SH-SY5Y (cell line): Measurements from ENCODE around the gene ACER2.

Experiments used
- GATA2 ChIP-seq: IDR thresholded peaks from 2 replicates; pipeline ENCODE4 v1.6.1; 2011; ENCODE audit warnings: mild to moderate bottlenecking, low read depth, low read length
- GATA3 ChIP-seq: IDR thresholded peaks from 2 replicates; pipeline ENCODE4 v1.6.1; 2011; ENCODE audit warnings: low read depth, mild to moderate bottlenecking, low read length, moderate library complexity

ACER2 gene

DNA sequence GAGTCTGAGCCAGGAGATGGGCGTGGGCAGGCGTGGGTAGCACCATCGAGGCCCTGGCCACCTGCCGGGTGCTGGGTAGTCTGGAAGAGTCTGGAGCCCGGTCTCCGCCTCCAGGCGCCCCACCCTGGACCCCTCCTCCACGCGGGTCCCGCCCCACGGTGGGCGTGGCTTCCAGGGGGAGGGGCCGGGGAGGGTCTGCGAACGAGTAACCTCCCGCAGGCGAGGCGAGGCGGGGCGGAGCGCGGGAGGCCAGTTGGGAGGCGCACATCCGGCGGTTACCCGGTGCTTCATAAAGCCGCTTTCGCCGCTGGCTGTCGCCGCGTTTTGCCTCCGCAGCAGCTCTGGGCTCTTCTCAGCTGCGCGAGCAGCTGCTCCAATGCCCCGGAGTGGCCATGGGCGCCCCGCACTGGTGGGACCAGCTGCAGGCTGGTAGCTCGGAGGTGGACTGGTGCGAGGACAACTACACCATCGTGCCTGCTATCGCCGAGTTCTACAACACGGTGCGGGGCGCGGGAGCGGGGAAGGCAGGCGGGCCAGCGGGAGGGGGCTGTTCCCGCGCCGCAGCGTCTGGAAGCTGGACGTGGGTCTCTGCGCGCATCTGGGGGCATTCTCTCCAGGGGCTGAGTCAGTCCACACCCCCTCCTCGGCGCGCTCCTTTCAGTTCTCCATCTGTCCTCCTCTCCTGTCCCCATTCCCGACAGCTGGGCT, at the start of gene ACER2:
ACER2 (plus strand) TSS at position 317 of the 708 bp plus-strand sequence; CDS start at position 393, 76 bp downstream.
- TF ChIP-seq GATA2 (no peak), GATA3 (no peak)

DNA sequence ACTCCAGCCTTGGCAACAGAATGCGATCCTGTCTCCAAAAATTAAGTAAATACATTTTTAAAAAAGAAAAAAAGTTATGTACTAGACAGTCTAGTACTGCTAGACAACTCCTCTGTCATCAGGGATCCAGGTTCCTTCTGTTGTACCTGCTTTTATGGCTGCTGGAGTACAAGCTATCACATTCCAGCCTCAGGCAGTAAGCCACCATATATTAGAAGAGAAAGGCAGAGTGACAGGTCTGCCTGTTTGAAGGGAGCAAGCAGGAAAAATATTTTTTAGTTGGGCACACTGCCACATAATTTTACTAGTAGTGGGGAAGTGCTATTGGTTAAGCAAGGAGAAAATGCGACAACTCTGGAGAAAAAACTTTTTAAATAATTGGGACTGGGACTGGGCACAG, 39.7 kb upstream of the ACER2 start:
- TF ChIP-seq GATA2 (no peak), GATA3 (no peak)

DNA sequence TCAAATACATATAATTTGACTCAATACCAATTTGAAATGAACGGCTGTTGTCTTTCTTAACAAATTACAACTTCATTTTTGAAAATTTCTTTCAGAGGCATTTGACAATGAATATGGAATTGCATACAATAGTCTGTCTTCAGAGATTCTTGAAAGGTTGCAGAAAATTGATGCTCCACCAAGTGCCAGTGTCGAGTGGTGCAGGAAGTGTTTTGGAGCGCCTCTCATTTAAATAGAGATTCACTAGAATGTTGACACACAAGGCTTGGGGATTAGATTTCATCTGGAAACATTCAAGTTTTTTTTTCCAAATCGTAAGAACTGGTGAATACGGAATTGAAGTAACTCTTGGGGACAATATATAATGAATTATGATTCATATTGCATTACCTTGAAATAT, 36.9 kb upstream of the ACER2 start:
- TF ChIP-seq GATA2 (no peak), GATA3 (no peak)

DNA sequence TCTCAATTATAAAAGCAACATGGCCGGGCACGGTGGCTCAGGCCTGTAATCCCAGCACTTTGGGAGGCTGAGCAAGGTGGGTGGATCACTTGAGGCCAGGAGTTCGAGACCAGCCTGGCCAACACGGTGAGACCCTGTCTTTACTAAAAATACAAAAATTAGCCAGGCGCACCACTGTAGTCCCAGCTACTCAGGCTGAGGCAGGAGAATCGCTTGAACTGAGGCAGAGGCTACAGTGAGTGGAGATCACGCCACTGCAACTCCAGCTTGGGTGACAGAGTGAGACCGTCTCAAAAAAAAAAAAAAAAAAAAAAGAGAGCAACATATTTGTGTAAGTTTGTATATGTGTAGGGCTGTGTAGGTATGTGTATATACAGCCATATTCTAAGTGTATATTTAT, 36.2 kb upstream of the ACER2 start:
- no peak for TF ChIP-seq GATA3
- no peak for TF ChIP-seq GATA2

DNA sequence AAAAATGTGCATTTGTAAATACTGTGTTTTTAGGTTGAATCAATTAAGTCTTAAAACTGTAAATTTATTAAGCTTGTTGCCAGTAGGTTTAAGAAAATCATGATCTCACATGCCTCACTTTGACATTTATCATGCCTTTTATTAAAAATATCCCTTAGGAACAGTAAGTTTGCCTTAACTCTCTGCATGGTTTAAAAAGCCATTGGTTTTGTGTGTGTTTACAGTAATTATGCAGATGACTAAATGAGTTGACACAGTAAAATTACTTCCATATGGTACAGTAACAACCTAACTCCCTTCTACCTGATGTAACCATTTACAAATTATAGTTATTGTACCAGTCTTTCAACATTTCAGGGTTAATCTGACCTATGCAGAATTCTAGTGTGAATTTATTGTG, 35.3 kb upstream of the ACER2 start:
- TF ChIP-seq GATA2, result no peak
- no peak for TF ChIP-seq GATA3

DNA sequence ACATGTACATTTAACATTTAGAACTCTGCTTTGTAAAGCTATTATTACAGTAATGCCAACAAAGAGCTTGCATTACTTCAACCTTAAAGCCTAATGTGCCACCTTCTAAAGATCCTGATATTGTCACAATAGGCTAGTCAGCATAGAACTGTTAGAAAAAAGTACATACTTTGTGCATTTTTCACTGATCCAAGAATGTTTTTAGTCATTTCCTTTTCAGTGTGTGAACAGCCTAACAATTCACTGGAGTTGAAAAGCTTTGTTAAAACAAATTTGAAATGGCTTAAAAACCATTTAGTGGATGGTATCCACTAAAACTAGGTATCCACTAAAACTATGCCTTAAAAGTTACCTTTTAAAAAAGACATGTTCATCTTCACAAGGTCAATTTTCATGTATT, 33.3 kb upstream of the ACER2 start:
- TF ChIP-seq GATA3 (no peak), GATA2 (no peak)

DNA sequence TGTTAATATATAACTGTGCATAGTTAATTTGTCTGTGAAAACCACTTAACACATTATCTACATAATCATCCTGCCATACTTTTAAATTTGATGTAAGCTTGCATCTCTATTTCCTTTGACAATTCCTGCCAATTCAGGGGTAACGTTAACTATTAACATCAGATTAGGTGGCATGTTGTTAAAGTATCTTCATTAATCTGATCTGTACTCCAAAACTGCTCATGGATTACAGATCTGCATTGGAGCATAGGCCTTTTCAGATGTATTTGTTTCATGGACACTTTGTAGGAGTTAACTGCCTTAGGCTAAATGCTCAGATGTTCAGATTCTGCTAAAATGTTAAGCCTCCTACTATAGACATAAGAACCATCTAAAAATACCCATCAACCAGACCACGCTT, 31.9 kb upstream of the ACER2 start:
- TF ChIP-seq GATA2, result no peak
- TF ChIP-seq GATA3, result no peak

DNA sequence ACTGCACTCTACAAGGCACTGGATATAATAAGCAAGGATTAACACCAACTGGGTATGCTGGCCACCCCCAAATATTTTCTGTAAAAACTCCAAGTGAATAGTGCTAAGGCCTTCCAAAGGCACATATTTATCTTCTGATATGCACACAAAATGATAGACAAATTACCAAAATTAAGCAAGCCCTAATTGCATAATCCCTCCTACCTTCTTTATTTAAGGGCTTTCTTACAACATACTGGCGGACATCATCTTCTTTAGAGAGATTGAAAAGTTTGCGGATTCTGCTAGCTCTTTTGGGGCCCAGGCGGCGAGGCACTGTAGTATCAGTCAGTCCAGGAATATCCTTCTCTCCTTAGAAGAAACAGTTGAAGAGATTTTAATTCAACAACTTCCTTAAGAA, 30.6 kb upstream of the ACER2 start:
- TF ChIP-seq GATA2, result no peak
- TF ChIP-seq GATA3, result no peak

DNA sequence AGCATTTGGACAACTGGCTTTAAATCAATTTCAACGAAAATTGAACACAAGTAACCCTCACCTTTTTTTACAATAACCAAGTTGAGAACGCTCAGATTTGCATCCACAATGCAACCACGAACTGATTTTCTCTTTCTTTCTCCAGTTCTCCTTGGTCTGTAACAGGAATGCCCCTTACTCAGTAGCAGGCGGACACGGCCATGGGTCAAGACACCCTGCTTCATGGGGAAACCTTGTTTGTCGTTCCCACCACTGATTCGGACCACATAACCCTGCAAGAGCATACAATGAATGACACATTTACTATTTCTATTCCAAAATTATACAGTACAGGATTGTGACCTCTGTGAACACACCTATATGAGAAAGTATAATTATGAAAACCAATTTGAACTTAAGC, 30.2 kb upstream of the ACER2 start:
- TF ChIP-seq GATA2 (no peak), GATA3 (no peak)

DNA sequence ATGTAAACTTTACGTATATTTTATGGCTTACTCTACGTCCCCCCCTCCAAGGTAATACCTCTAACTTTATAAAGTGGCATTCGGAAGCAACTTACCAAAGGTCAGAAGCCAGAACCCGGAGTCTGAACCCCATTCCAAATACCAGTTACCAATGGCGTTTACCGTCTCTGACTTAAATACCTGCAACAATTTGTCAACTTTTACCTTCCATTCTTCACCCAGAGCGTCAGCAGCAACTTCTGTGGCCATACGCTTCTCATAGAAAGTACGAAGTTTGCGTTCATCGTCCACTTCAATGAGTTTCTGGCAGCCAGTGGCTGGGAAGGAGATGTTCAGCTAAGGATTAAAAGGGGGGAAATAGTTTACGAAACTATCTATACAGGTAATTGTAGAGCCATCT, 29.5 kb upstream of the ACER2 start:
- no peak for TF ChIP-seq GATA2
- no peak for TF ChIP-seq GATA3

DNA sequence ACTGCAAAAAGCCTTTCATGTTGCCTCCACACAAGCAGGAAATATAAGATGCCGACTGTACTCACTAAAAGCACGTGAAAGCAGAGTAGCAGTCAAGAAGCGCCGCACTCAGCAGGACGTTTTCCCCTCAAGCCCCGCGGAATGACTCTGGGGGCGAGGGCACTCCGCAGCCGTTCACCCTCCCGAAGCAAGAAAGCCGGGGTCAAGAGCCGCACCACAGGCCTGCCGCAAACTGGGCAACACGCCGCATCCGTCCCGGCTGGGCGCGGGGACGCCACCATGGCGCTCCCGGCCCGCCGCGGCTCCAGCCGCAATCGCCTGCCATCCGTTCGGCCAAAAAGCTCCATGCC, 29.1 kb upstream of the ACER2 start:
- TF ChIP-seq GATA2 (no peak), GATA3 (no peak)

DNA sequence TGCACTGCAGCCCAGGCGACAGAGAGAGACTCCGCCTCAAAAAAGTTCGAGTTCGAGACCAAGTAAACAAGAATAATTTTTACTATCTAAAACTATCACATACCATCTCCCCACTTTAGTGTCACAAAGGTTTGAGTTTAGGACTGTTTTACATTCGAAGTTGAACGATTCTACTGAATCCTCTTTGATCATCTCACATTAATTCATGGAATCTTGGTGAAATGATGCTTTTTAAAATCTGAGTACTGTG, 28.1 kb upstream of the ACER2 start:
- no peak for TF ChIP-seq GATA2
- no peak for TF ChIP-seq GATA3

DNA sequence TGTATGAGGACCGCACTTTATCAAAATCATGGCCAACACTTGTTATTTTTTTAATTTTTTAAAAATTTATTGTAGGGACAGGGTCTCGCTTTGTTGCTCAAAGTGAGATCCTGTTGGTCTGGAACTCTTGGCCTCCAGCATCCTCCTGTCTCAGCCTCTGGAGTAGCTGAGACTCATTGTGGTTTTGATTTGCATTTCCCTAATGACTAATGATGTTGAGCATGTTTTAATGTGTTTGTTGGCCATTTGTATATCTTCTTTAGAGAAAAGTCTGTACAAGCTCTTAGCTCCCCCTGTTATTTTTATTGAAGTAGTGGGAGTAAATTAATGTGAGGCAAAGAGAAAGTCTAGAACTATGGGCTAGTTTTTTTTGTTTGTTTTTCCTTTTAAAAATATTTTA, 27.2 kb upstream of the ACER2 start:
- no peak for TF ChIP-seq GATA2
- no peak for TF ChIP-seq GATA3

DNA sequence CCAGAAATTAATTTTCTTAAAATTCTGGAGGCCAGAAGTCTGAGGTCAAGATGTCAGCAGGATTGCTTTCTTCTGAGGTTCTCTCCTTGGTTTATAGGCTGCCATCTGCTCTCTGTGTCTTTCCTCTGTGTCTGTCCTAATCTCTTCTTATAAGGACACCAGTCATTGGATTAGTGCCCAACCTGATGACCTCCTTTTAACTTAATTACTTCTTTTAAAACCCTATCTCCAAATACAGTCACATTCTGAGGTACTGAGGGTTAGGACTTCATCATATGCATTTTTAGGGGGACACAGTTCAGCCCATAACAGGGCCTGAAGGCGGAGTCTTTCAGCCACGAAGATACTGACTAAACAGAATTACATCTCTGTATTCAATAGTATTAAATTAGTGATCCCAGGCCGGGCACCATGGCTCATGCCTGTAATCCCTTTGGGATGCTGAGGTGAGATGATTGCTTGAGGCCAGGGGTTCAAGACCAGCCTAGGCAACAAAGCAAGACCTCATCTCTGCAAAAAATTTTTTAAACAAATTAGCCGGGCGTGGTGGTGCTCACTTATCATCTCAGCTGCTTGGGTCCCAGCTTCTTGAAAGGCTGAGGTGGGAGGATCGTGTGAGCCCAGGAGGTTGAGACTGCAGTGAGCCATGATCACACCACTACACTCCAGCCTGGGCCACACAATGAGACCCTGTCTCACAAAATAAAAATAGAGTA, 22.9 kb upstream of the ACER2 start:
- TF ChIP-seq GATA3 (no peak), GATA2 (no peak)

DNA sequence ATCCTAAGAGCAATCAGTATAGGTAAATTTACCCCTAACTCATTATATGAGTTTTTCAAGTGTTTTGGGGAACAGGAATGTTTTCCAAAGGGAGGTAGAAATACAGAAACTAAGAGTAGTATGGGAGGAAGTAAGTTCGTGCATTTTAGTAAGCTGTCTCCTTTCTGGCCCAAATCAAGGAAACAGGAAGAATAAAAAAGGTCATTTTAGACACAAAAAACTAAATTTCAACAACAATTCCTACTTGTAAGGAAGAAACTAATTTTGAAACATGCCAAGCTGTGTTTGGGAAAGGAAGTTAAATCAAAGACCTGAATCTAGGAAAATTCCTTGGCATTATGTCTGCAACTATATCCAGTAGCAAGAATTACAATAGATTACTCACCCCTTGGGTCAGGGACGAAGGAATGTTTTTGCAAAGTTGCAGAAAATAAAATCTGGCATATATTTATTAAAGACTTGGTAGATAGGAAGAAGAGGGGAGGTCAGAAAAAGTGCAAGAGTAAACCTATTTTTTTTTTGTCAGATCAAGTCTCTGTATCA, 22.2 kb upstream of the ACER2 start:
- TF ChIP-seq GATA3, result no peak
- no peak for TF ChIP-seq GATA2

DNA sequence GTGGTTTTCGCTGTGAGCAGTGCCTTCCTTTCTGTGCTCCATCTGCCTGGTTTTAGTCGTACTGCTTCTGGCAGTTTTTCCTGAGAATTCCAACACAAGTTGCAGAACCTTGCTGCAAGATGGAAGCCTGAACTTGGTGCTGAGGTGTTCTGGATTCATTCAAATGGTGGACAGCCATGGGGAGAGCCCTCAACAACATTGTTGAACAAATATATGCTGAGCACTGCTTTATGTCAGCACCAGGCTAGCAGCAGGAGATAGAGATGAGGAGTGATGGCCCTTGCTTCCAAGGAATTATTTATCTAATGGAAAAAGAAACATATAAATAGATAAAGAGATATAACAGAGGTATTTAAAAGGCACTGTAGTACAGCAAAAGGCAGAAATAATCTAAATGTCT, 21.5 kb upstream of the ACER2 start:
- no peak for TF ChIP-seq GATA3

DNA sequence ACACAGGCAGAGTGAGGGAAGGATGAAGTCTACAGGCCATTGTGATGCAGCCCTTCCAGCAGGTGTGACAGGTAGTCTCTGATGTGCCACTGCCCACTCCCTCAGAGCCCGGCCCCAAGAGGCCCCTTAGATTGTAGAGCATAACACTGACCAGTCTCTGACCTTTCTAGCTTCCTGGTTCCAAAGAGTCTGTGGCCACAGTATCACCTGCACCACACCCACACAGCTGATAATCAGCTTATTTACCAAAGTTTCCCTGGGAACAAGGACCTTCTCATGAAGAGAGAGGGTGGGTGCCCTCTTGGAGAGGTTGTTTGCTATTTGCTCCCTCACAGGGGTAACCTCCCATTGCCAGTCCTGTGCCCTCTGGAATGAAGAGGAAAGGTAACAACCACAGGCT, 11.0 kb upstream of the ACER2 start:
- TF ChIP-seq GATA3, result no peak
- no peak for TF ChIP-seq GATA2
